HG02970 (cell line): ENCODE results near the gene CLEC4G.
"Not testable (repeated sequence)": the region's sequence is repeated elsewhere in the genome, so short reads cannot be mapped to it uniquely, and the experiment has no call there.

ENCODE experiments used
- ATAC-seq: cut with Tn5 transposase; IDR thresholded peaks from one replicate; pipeline ENCODE4 v1.9.1; 2021; ENCODE audit warnings: mild to moderate bottlenecking, moderate library complexity, moderate number of reproducible peaks; ENCODE audit not compliant: unreplicated experiment, low FRiP score

Gene CLEC4G

GRCh38 chr19:7746903-7747884 lies 15.3 kb upstream of the CLEC4G start, which contains the start of gene CD209:
TSS of gene CD209 (minus strand) at chr19:7747534. CDS start at chr19:7747511, 23 bp downstream.
- no peak for ATAC-seq

GRCh38 chr19:7746306-7746705 lies 14.4 kb upstream of the CLEC4G start:
- not testable (repeated sequence) for ATAC-seq

GRCh38 chr19:7744871-7745650 lies 13.2 kb upstream of the CLEC4G start:
- no peak for ATAC-seq

GRCh38 chr19:7744199-7744786 lies 12.4 kb upstream of the CLEC4G start:
- ATAC-seq = no peak

GRCh38 chr19:7743425-7743841 lies 11.5 kb upstream of the CLEC4G start:
- peak; percentile 57 for ATAC-seq

- ATAC-seq = no peak
Observed at GRCh38 chr19:7742991-7743390, 11.1 kb upstream of the CLEC4G start.

- ATAC-seq = no peak
Observed at GRCh38 chr19:7742575-7742974, 10.7 kb upstream of the CLEC4G start.

GRCh38 chr19:7740682-7741054 lies 8.8 kb upstream of the CLEC4G start:
- no peak for ATAC-seq

- ATAC-seq = no peak
Observed at GRCh38 chr19:7739801-7740681, 8.1 kb upstream of the CLEC4G start.

GRCh38 chr19:7739211-7739755 lies 7.4 kb upstream of the CLEC4G start:
- no peak for ATAC-seq

- no peak for ATAC-seq
Observed at GRCh38 chr19:7738023-7738422, 6.1 kb upstream of the CLEC4G start.

GRCh38 chr19:7737215-7737614 lies 5.3 kb upstream of the CLEC4G start:
- no peak for ATAC-seq

- no peak for ATAC-seq
Observed at GRCh38 chr19:7736148-7736547, 4.2 kb upstream of the CLEC4G start.

GRCh38 chr19:7734220-7735203 lies 2.6 kb upstream of the CLEC4G start:
- ATAC-seq = no peak

- no peak for ATAC-seq
Observed at GRCh38 chr19:7733376-7733775, 1.5 kb upstream of the CLEC4G start.

- ATAC-seq = no peak
Observed at GRCh38 chr19:7731615-7732014, 295 bp downstream of the CLEC4G start.

- ATAC-seq = no peak
Observed at GRCh38 chr19:7731218-7731595, 703 bp downstream of the CLEC4G start.
